GM12878 (cell line): Measurements from ENCODE around the gene ZNF892. TPM values are rescaled to one million over a fixed set of nuclear protein-coding genes. Genes with fewer than 3 reads are reported as not detected.

Experiments
- BHLHE40 ChIP-seq, 2 experiments: fragments of 450-650 bp in 1 of 2; IDR thresholded peaks; 2 replicates each; pipeline ENCODE4 v1.6.1; 2011 to 2017; ENCODE audit warnings: low read depth in 2 of 2, borderline replicate concordance in 1 of 2, improper control_type of control experiment in 1 of 2, low read length in 1 of 2, mild to moderate bottlenecking in 1 of 2
- CBX3 ChIP-seq: fragments of 200-600 bp; sonication (generic); IDR thresholded peaks from 2 replicates; pipeline ENCODE4 v1.6.1; 2016; ENCODE audit warnings: low read depth, borderline replicate concordance
- CUX1 ChIP-seq: IDR thresholded peaks from 2 replicates; pipeline ENCODE4 v1.6.1; 2012; ENCODE audit warnings: improper control_type of control experiment, low read depth, low read length; ENCODE audit not compliant: insufficient replicate concordance
- GATAD2B ChIP-seq: fragments of 450-650 bp; conservative IDR thresholded peaks from 2 replicates; pipeline ENCODE4 v1.6.1; 2017; ENCODE audit warnings: low read depth, mild to moderate bottlenecking, moderate library complexity
- HDAC6 ChIP-seq: fragments of 200-600 bp; sonication (generic); IDR thresholded peaks from one replicate; pipeline ENCODE4 v1.8.0; 2017; ENCODE audit warnings: antibody characterized with exemption; ENCODE audit not compliant: unreplicated experiment
- IKZF1 ChIP-seq: fragments of 450-650 bp; conservative IDR thresholded peaks from 2 replicates; pipeline ENCODE4 v1.6.1; 2017; ENCODE audit warnings: antibody characterized with exemption, mild to moderate bottlenecking
- IRF3 ChIP-seq: fragments of 450-650 bp; IDR thresholded peaks from 2 replicates; pipeline ENCODE4 v1.6.1; 2014; ENCODE audit warnings: mild to moderate bottlenecking
- NFYB ChIP-seq: IDR thresholded peaks from 2 replicates; pipeline ENCODE4 v1.6.1; 2011; ENCODE audit warnings: low read depth, mild to moderate bottlenecking, low read length, improper control_type of control experiment, moderate library complexity; ENCODE audit not compliant: insufficient read depth
- POLR2AphosphoS2 ChIP-seq: IDR thresholded peaks from 2 replicates; pipeline ENCODE4 v1.6.1; 2011; ENCODE audit warnings: low read depth, mild to moderate bottlenecking, low read length, improper control_type of control experiment, moderate library complexity
- POU2F2 ChIP-seq: IDR thresholded peaks from 3 replicates; pipeline ENCODE4 v1.6.1; 2011; ENCODE audit warnings: low read depth, mild to moderate bottlenecking, low read length, borderline replicate concordance
- RB1 ChIP-seq: fragments of 450-650 bp; formaldehyde crosslinking; IDR thresholded peaks from 2 replicates; pipeline ENCODE4 v1.6.1; 2017; ENCODE audit warnings: mild to moderate bottlenecking, borderline replicate concordance
- polyA plus RNA-seq, 11 experiments: library from polyadenylated mRNA; depleted of rRNA in 4 of 11; unstranded in 6 of 11; stranded (reverse) in 5 of 11; fragments of >200 nt; fragmentation: Nextera tagmentation in 4 of 11; fragmentation: Illumina TruSeq in 1 of 11; extraction: Ambion mirVana in 4 of 11; extraction: Trizol in 1 of 11; gene quantifications; 1 replicate in 1 of 11; 2 replicates in 10 of 11; pipeline versions ENCODE4 v1.2.1 to v1.2.3, GENCODE V29; 2011 to 2016; ENCODE audit warnings: inconsistent platforms in 2 of 11, missing spikeins in 2 of 11, low read depth in 1 of 11
- total RNA-seq, 4 experiments: library from RNA; depleted of rRNA in 3 of 4; stranded (reverse); fragments of >200 nt in 3 of 4; fragmentation: Illumina TruSeq in 1 of 4; extraction: Trizol in 1 of 4; gene quantifications; 2 replicates each; pipeline versions ENCODE4 v1.2.1 to v1.2.3, GENCODE V29; 2013 to 2021
- TF ChIP-seq, protein P1 (sequence below): fragments of 450-650 bp; conservative IDR thresholded peaks from 2 replicates; pipeline ENCODE4 v1.6.1; 2017; ENCODE audit warnings: mild to moderate bottlenecking, moderate library complexity
- TF ChIP-seq, protein P2 (sequence below), 3 experiments: IDR thresholded peaks in 2 of 3; conservative IDR thresholded peaks in 1 of 3; 2 replicates each; pipeline ENCODE4 v1.5.1; 2011; ENCODE audit warnings: low read depth in 3 of 3, low read length in 3 of 3, mild to moderate bottlenecking in 3 of 3, control low read depth in 2 of 3, moderate library complexity in 2 of 3, inconsistent platforms in 1 of 3, mixed read lengths in 1 of 3; ENCODE audit not compliant: control insufficient read depth in 2 of 3, insufficient read depth in 1 of 3; ENCODE audit errors: extremely low read depth in 1 of 3
- TF ChIP-seq, protein P3 (sequence below): IDR thresholded peaks from 2 replicates; pipeline ENCODE4 v1.6.1; 2011; ENCODE audit warnings: borderline replicate concordance, low read depth, mild to moderate bottlenecking, moderate library complexity, low read length; ENCODE audit not compliant: insufficient read depth, poor library complexity, severe bottlenecking

Gene ZNF892
- total and polyA plus RNA-seq, 10 of the 15 experiments (the other 5 are each of a cell fraction or from before 2014, with no cell fraction given): 0.11 to 1.3 (median 0.29) TPM; not detected in 3

GRCh38 chr2:95158891-95159619, 48.3 kb upstream of the ZNF892 start (continued):
- TF ChIP-seq RB1 (0 out of 2 replicates have a peak, but pooled peaks have one; percentile 26), HDAC6 (peak; percentile 44), POU2F2 (no peak), IKZF1 (peak; percentile 17; the same call in 1 of the 2 replicates), NFYB (no peak), POLR2AphosphoS2 (no peak), CUX1 (no peak), BHLHE40 (IDR thresholded peaks at IDR 0.05; ENCODE audit: borderline replicate concordance in 1 of 2, low read depth in 2 of 2, low read length in 1 of 2) (no peak), CBX3 (no peak), IRF3 (no peak), GATAD2B (peak; percentile 42; the same call in 1 of the 2 replicates)
- TF ChIP-seq, protein P1, sequence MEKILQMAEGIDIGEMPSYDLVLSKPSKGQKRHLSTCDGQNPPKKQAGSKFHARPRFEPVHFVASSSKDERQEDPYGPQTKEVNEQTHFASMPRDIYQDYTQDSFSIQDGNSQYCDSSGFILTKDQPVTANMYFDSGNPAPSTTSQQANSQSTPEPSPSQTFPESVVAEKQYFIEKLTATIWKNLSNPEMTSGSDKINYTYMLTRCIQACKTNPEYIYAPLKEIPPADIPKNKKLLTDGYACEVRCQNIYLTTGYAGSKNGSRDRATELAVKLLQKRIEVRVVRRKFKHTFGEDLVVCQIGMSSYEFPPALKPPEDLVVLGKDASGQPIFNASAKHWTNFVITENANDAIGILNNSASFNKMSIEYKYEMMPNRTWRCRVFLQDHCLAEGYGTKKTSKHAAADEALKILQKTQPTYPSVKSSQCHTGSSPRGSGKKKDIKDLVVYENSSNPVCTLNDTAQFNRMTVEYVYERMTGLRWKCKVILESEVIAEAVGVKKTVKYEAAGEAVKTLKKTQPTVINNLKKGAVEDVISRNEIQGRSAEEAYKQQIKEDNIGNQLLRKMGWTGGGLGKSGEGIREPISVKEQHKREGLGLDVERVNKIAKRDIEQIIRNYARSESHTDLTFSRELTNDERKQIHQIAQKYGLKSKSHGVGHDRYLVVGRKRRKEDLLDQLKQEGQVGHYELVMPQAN: 0 out of 2 replicates have a peak, but pooled peaks have one; percentile 37
- TF ChIP-seq, protein P2, sequence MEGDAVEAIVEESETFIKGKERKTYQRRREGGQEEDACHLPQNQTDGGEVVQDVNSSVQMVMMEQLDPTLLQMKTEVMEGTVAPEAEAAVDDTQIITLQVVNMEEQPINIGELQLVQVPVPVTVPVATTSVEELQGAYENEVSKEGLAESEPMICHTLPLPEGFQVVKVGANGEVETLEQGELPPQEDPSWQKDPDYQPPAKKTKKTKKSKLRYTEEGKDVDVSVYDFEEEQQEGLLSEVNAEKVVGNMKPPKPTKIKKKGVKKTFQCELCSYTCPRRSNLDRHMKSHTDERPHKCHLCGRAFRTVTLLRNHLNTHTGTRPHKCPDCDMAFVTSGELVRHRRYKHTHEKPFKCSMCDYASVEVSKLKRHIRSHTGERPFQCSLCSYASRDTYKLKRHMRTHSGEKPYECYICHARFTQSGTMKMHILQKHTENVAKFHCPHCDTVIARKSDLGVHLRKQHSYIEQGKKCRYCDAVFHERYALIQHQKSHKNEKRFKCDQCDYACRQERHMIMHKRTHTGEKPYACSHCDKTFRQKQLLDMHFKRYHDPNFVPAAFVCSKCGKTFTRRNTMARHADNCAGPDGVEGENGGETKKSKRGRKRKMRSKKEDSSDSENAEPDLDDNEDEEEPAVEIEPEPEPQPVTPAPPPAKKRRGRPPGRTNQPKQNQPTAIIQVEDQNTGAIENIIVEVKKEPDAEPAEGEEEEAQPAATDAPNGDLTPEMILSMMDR (IDR thresholded peaks at IDR 0.05 in 2 of 3, conservative IDR thresholded peaks at IDR 0.05 in 1 of 3; ENCODE audit: control insufficient read depth in 2 of 3, extremely low read depth in 1 of 3, insufficient read depth in 1 of 3, low read depth in 3 of 3, low read length in 3 of 3): no peak
- TF ChIP-seq, protein P3, sequence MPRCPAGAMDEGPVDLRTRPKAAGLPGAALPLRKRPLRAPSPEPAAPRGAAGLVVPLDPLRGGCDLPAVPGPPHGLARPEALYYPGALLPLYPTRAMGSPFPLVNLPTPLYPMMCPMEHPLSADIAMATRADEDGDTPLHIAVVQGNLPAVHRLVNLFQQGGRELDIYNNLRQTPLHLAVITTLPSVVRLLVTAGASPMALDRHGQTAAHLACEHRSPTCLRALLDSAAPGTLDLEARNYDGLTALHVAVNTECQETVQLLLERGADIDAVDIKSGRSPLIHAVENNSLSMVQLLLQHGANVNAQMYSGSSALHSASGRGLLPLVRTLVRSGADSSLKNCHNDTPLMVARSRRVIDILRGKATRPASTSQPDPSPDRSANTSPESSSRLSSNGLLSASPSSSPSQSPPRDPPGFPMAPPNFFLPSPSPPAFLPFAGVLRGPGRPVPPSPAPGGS: no peak
